HK-2 (cell line): ENCODE data around the gene CTNNAL1.
A peak's percentile ranks its signal among the peaks of the same experiment; 100 is the strongest.
"Not testable (repeated sequence)": the region's sequence is repeated elsewhere in the genome, so short reads cannot be mapped to it uniquely, and the experiment has no call there.

Source experiments
- DNase-seq: peaks from one replicate; pipeline ENCODE4 v3.0.0-alpha.2; 2018; ENCODE audit not compliant: unreplicated experiment

The CTNNAL1 gene

DNA sequence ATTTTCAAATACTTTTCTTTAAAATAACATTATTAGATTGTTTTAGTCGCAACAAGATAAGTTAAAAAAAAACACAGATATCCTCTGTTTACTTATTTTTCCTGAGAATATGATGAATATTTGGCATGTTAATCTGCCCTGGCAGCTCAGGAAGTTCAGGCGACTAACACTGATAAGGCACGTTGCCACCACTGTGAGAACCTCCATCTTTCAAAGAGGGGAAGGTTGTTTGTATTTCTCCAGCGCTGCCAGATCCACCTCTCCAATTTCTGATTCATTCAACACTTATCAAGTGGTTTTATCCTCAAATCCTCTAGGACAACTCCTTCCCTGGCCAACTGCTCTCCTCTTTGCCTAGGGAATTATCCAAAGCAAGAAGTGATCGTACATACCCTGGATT lies 21.8 kb downstream of the CTNNAL1 start:
- no peak for DNase-seq

DNA sequence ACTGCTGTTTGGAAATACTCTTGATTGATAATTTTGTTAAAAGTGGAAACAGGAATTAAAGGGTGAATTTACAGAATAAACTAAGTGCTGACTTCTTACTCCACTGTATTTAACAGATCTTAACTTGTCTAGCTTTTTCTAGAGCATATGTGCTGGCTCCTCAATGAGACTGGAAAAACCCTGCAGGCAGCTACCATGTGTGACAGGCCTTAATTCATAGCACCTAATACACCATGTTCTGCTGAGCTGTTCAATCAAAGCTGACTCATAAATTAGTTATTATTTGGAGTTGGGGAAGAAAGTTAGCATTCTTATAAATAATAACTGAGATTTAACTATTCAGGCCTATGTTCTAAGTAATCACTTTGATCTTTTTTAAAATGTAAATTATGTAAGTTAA lies 29.4 kb downstream of the CTNNAL1 start:
- no peak for DNase-seq

DNA sequence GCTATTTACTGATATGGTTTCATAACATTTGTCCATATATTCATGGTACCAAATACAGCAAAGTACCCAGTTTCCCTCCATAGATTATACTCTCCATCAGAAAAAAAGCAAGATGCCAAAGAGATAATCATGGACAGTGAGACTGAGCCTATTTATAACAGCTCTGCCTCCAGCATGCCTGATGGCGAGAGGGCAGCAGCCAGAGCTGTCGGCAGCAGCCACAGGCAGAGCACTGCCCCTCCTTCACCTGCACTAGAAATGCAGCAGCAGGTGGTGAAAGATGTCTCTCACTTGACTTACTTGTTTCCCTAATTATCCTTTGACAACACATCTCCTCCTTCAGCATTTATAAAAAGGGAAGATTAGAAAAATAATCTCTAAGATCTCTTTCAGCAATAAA lies 32.4 kb downstream of the CTNNAL1 start:
- no peak for DNase-seq

DNA sequence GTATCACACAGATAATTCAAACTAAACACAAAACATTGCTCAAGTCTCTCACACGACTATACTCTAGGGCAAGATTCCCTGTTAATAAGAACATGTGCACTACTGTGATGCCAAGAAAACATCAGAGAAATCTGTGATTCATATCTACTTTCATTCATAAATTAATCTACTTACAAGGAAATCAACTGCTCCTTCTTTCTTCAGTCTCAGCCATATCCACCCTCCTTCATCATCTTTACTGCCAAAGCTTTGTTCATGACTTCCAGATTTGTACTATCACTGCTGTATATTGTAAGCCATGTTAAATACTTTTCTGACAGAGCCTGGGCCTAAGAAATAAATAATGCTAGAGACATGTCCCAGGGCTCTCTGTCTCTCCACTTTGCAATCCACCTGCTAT lies 35.1 kb downstream of the CTNNAL1 start:
- DNase-seq, result no peak

DNA sequence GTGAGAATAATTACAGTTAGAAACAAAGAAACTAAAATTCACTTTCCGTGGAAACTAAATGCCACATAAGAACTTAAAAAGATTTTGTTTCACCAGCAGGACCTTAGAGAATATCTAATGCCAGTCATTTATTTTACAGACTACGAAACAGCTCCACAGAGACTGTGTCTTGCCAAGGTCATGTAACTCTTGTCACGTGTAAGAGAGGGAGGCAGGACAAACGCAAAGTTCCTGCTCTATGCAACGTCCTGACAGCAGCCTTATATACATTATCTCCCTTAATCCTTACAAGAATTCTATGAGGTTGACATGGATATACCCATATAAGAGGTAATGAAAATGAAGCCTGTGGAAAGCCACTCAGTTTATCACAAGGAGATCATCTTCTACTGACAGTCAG lies 39.4 kb downstream of the CTNNAL1 start:
- no peak for DNase-seq

DNA sequence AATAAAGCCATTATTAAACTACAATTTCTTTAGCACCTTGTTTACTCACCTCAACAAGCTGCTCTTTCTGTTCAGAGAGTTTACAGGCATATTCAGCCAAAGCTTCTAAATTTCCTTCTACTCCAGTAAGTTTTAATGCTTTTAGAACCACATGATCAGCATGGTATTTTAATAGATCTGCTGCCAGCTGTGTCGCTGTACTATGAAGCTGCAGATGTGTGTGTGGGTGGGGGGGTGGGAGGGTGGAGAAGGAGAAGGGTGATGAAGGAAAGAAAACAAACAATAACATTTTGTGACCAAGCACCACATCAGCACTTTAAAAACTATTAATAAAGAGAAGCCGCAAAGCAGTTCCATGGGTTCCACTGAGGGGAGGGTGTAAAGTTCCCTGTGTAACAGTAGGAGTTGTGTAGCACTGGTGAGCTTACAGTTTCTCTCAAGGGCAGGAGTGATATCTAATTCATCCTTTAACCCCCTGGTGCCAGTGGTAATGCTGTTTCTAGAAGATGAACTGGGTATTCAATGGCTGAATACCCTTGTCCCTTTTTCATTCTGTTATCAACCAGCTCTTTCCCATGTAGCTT lies 40.6 kb downstream of the CTNNAL1 start:
- no peak for DNase-seq

DNA sequence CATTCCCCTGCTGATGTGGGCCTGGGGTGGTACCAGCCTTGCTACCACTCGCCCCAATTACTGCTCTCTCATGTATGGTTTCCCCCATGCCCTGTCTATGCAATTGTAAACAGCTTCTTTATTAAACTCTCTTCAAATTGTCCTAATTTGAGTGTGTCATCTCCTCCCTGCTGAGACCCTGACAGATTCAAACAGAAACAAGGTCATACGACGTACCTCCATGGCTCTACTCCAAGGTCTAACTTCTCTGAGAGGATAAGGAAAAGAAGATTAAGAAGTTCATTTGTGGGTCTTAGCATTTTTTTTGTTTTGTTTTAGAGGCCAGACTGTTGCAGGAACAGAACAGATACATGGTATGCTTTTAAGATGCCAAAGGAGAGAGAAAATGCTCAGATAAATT lies 41.1 kb downstream of the CTNNAL1 start:
- DNase-seq, result no peak

DNA sequence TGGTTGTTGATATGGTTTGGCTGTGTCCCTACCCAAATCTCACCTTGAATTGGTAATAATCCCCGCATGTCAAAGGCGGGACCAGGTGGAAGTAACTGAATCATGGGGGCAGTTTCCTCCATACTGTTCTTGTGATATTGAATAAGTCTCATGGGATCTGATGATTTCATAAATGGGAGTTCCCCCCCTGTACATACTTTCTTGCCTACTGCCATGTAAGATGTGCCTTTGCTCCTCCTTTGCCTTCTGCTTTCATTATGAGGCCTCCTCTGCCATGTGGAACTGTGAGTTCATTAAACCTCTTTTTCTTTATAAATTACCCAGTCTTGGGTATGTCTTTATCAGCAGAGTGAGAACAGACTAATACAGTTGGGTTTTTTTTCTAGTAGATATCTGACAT lies 41.9 kb downstream of the CTNNAL1 start:
- DNase-seq, result not testable (repeated sequence)

DNA sequence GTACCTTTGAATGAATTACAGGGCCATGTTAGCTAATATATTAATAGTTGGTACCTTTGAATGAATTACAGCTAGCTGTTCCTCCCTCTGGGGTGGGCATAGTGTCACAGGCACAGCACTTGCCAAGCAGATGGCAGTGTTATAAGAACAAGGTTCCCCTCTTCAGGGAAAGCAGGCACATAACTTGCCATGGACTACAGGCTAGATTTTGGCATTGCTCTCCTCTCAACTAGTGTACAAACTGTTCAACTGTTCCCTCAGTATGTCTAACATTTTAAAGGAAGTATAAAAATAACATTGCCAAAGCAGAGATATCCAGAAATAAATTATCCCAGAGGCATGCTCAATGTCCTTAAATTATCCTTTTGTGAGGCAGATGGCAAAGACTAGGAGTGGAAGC lies 45.4 kb downstream of the CTNNAL1 start:
- DNase-seq, result no peak

DNA sequence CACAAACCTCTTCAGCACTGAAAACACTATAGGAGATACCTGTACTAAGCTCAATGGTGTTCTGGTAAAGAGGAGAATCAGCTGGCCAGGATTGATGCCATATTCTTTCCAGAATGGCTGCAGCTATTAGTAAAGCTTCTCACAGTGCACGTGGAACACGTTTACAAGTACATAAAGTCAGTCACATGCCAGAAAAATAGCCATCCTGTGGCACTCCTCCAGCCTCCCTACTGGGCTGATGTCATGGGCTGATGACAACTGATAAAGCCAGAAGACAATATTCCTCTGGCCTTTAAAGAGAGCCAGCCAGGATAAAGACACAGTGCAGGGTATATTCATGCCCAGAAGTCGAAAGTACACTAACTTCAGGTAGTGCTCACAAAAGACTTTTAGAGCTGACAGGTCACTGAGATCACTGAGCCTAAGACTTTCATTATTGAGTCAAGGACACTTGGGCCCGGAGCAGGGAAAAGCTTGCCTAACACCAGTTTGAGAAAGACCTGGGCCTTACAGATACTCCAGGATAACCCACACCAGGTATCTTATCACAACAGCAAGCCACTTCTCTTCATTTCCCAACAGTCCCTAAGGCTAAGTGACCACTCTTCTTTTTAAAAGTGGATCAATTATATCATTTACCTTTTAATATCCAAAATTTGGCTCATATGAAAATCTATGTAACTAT lies 49.7 kb downstream of the CTNNAL1 start:
- DNase-seq, result no peak

DNA sequence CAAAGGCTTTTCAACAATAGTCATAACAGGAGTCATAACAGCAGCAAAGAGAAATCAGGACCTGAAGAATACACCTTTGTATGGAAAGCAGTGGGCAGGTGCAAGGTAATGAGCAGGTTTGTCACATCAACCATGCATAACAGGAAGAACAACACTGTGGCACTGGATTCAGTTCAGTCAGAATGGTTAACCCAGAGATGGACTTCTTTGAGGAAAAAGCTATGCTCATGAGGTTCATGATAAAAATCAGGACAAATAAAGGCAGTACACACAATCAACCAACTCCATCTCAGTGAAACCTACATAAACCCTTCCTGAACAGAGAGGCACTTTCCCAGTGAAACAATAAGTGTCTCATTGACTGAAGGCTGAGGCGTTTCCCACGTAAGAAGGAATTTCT lies 52.1 kb downstream of the CTNNAL1 start:
- DNase-seq, result no peak

DNA sequence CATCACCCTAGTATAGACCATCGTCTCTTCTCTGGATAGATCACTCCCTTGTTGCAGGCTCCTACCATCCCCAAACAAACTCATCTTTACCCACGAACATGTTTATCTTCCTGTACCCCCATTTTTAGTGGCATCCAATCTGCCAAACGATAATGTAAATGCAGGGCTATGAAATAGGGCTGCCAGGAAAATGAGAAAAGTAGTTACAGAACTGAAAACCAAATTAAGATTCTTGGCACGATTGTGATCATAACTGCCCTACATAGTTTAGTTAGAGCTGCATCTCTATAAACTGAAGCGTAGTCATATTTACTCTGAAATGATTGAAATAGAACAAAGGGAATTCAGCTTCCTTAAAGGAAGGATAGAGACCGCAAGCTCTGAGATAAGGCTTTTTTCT lies 53.0 kb downstream of the CTNNAL1 start:
- no peak for DNase-seq

DNA sequence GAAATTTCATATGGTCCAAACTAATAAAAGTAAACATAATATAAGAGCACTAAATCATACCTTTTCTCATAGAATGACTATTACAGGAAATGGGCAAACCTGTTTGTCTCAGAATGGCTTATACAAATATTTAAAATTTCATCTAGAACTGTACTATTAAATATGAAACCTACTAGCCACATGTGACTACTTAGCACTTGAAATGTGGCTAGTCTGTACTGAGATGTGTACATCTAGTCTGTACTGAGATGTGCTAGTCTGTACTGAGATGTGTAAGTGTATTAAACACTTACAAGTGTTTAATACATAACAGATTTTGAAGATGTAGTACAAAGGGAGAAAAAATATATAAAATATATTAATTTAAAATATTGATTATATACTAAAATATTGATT lies 56.7 kb downstream of the CTNNAL1 start:
- DNase-seq, result no peak

DNA sequence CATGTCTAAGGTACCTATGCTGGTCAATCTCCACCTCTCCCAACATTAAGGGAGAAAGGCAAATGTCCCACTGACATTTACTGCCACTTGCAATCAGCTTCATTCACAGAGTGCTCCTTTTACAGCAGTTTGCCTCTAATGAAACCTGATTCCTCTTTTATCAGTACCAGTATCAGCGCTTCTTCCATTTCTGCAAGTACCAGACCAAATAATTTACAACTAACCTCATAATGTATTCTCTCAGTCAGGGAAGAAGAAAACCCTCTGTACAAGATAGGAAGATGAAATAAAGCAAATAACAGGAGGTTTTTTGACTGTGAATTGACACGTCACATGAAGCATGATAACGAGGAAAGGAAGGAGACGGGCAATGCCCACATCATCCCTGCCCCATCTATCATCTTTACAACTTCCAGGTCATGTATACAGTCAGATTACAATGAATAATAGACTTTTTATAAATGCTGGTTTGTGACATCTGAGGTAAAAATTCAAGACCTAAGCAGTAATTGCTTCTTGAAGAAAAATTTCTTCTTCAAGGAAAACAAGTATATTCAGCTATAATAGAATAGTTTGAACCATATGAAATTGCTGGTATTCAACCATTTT lies 57.2 kb downstream of the CTNNAL1 start:
- DNase-seq, result no peak

DNA sequence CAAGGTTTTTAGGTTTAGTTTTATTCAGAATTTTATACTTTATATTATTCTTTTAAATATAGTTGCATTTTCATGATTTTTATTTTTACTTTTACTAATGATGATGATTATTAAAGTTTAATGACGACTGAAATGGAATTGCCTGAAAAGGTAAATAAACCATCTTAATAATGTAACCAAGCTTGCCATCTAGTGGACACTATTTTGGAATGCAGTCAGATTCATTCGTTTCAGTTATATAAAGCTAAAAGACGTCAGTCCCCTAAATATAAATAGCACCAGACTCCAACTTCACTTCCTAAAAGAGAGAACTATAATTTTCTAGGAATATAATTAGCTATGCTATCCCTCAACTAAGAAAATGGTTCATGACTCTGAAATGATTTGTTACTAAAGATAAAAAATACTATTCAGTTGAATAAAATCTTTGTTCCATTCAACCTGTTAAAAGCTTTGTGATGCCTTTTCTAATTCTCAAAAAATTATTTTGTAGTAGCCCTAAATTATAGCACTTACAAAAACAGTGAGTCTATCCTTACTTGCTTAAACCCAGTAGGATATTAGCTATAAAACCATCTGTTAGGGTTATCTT lies 59.2 kb downstream of the CTNNAL1 start:
- no peak for DNase-seq

DNA sequence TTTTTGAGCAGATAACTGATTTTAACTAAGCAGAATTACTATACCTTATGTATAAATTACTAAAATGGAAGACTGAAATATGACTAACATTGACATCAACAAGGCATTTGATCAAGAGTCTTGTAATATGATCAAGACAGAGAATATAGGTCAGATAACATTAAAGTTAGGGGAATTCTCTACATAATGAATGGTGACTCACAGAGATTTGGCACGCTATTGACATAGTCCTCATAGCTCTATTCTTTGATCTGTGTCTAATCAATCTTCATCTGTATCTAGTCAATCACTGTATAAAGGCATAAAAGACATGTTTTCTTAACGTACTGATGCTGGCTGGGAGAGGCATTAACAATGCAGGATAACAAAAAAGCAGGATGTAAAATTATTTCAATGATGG lies 61.7 kb downstream of the CTNNAL1 start:
- no peak for DNase-seq

DNA sequence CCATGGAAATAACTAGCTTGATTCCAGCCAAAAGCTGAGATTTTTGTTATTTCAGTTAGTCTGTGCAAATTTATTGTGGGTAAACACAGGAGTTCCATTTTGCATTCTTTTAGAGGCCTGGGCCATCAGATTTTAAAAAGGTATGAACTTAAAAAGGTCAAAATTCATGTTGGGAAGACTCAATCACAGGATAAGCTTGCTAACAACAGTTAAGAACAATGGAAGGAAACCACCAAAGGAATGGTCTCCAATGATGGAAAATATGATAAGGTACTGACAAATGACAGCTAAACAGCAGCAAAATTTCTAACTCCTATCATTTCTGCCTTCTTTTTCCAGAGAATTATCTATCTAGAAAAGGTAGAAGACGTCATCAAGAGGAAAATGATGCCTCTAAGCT lies 63.1 kb downstream of the CTNNAL1 start:
- no peak for DNase-seq

DNA sequence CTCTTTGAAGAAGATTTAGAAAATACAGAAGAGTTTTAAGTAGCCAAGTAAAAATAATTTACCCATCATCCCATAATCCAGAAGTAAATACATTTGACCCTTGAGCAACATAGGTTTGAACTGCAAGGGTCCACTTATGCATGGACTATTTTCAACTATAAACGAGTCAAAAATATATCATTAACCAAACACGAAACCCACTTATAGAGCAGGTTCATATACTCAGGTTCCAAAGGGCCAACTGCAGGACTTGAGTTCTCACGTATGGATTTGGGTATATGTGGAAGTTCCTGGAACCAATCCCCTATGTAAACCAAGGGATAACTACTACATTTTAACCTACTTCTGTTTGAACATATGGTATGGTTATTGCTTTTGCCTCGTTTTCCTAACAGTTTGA lies 73.3 kb downstream of the CTNNAL1 start:
- DNase-seq, result no peak

DNA sequence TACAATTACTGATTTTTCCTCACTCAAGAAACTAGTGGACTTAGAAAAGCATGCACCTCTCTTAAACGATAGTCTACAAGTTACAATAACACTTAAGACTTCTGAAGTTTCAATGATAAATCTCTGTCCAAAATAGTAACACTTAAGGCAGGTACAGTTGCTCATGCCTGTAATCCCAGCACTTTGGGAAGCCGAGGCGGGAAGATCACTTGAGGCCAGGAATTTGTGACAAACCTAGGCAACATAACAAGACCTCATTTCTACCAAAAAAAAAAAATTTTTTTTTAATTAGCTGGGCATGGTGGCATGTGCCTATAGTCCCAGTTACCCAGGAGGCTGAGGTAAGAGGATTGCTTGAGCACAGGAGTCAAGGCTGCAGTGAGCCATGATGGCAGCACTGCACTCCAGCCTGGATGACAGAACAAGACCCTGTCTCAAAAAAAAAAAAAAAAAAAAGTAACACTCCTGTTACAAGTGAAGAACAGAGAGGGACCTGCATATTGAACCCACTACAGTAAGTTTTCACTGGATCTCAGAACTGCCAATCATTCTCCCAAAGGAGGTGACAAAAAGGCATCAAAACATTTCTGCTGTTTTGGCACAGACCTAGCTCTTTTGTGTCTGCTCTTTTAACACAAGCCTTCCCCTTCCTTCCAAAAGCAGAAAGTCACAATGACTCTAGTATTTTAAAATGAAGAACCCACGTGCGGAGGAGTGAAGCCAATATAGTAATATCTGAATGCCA lies 75.6 kb downstream of the CTNNAL1 start:
- no peak for DNase-seq

DNA sequence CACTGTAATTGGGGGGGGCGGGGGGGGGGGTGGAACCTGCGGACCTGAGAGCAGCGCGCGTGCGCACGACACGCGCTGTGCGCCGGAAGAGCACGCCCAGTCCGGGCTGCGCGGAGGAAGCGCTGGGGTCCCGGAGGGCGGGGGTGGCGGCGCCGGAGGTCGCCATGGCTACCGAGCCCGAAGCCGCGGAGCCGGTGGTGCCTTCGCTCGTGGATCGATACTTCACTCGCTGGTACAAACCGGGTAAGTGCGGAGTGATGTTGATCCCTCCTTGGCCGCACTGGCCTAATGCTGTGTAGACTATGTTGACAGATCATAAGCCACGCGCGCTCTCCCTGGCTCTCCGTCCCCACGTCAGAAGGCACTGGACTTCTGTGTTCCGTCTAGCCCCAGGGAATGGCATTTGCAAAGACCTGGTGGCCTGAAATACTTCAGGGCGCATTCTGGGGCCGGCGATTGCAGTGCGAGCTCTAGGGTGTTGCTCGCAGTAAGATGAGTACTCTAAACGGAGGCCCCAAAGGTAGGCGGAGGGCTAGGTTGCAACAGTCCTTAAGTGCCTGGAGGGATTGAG lies 78.9 kb downstream of the CTNNAL1 start, which contains the start of gene ABITRAM:
Gene ABITRAM, plus strand, starts transcription at position 78 of the 571 bp plus-strand sequence. Its CDS starts 87 bp downstream, at position 165.
- no peak for DNase-seq

DNA sequence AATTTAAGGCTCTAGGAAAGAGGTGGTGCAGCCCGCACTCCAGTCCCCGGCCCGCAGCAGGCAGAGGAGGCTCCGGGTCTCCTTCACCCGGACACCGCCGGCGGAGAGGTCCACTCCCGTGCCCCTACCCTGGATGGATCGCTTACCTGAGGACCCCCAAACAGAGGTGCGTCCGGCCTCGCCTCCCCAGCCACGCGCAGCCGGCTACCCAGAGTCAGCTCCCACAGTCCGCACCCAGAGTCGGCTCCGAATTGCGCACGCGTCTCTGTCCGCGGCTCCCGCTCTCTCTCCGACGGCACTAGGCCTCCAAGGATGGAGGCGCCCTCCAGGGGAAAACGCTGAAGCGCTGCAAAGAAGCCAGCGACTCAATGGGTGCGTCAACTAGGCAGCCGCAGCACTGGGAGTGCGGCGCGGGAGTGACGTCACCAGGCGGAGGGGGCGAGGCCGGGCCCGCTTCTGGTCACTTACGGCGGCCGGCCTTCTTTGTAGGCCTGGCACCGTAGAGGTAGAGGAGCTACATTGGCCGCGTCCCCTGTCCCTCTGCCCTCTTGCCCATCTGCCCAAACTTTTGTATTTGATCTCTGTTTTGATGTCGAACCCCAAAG lies 79.5 kb downstream of the CTNNAL1 start, which contains the start of gene ELP1:
Gene ELP1, minus strand, starts transcription at position 407 of the 605 bp plus-strand sequence. CDS start 2,978 bp downstream, outside the sequence.
- peak; percentile 92 for DNase-seq
